Activated CD8-positive, alpha-beta T cell treated with anti-CD3 and anti-CD28 coated beads for 36 hours (primary cell): ENCODE data around the gene MBD3L3. TPM values are rescaled to one million over a fixed set of nuclear protein-coding genes. Genes with fewer than 3 reads are reported as not detected.

Experiments used
- total RNA-seq, 2 experiments: library from RNA; stranded (reverse); gene quantifications; one replicate each; pipeline ENCODE4 v1.2.3, GENCODE V29; 2021

The MBD3L3 gene
- total RNA-seq, 2 experiments from 2014 or later = not detected

Other genes starting within 250 kb of the MBD3L3 start
- gene ADGRE1, start 171.1 kb downstream of the MBD3L3 start, total RNA-seq = 1 to 10 TPM; 1.2 to 1.6 TPM
- gene MBD3L2B, start 37.2 kb downstream of the MBD3L3 start, total RNA-seq = not detected
- gene MBD3L5, start 28.1 kb downstream of the MBD3L3 start, total RNA-seq = not detected
- not detected for gene MBD3L4, start 18.5 kb downstream of the MBD3L3 start, total RNA-seq
- not detected for gene MBD3L2, start 9.4 kb downstream of the MBD3L3 start, total RNA-seq
- 1 to 10 TPM; 6.2 to 7.7 TPM for gene ZNF557, start 11.0 kb upstream of the MBD3L3 start, total RNA-seq
- 1 to 10 TPM in 1 of 2 experiments, under 1 TPM in 1; 0.87 to 1.0 TPM for gene INSR, start 235.7 kb upstream of the MBD3L3 start, total RNA-seq